HCT116 (cell line): ENCODE data around the gene NFATC3. TPM values are rescaled to one million over a fixed set of nuclear protein-coding genes. Genes with fewer than 3 reads are reported as not detected.

Experiments
- ATAC-seq: fragments of 200-7000 bp; cut with Tn5 transposase; 2 replicates; pipeline ENCODE4 v1.9.1; 2020; ENCODE audit warnings: mild to moderate bottlenecking, moderate library complexity
- BruUV-seq: library from RNA; stranded (reverse); fragments of 400-500 nt; replicated peaks from 2 replicates; lab custom pipeline; 2021; lab: Mats Ljungman, UMichigan
- CTCF ChIA-PET: fragments of 300-600 bp; sonication (Branson Sonifier 250); formaldehyde crosslinking; loops from one replicate; lab custom pipeline; 2021; ENCODE audit warnings: antibody characterized with exemption; lab: Charles Lee
- POLR2A ChIA-PET: fragments of 300-600, 350-600 bp; sonication (Branson Sonifier 250); formaldehyde crosslinking; loops from one replicate; lab custom pipeline; 2021; ENCODE audit warnings: antibody characterized with exemption; lab: Charles Lee
- RAD21 ChIA-PET, 2 experiments: fragments of 300-600 bp; sonication (Branson Sonifier 250); formaldehyde crosslinking; loops; one replicate each; lab custom pipeline; 2023; ENCODE audit warnings: low total read pairs in 2 of 2; ENCODE audit not compliant: uncharacterized antibody in 2 of 2, unreplicated experiment in 2 of 2, low non-redundant PET in 1 of 2; lab: Charles Lee
- DNase-seq: peaks from one replicate; pipeline ENCODE4 v3.0.0-alpha.2; 2010; ENCODE audit warnings: low read depth, low spot score
- H2AFZ ChIP-seq: fragments of 200-600 bp; shearing (Covaris generic), sonication (generic); 2 replicates; pipeline ENCODE4 v1.6.1; 2017; ENCODE audit warnings: low read depth, mixed run types, mixed read lengths, antibody characterized with exemption, low read length; ENCODE audit not compliant: poor library complexity, severe bottlenecking
- H3K27ac ChIP-seq: 2 replicates; pipeline ENCODE4 v1.5.1; 2012; ENCODE audit warnings: low read depth, low read length
- H3K27me3 ChIP-seq: fragments of 200-600 bp; sonication (generic); 2 replicates; pipeline ENCODE4 v1.6.1; 2016; ENCODE audit warnings: mixed run types, low read length, mixed read lengths; ENCODE audit not compliant: insufficient read depth
- H3K36me3 ChIP-seq, 2 experiments: fragments of 200-500 bp in 1 of 2; fragments of 200-600 bp in 1 of 2; sonication (Bioruptor generic) in 1 of 2; sonication (generic) in 1 of 2; 2 replicates each; pipeline versions ENCODE4 v1.5.1 to v1.6.1; 2014 to 2016; ENCODE audit warnings: low read length in 2 of 2, inconsistent platforms in 1 of 2, mixed read lengths in 1 of 2, mixed run types in 1 of 2; ENCODE audit not compliant: insufficient read depth in 2 of 2, control insufficient read depth in 1 of 2
- H3K4me1 ChIP-seq, 2 experiments: fragments of 200-600 bp in 1 of 2; sonication (generic) in 1 of 2; 2 replicates each; pipeline versions ENCODE4 v1.5.1 to v1.6.1; 2012 to 2017; ENCODE audit warnings: low read length in 2 of 2, inconsistent platforms in 1 of 2, mild to moderate bottlenecking in 1 of 2, mixed read lengths in 1 of 2, mixed run types in 1 of 2, moderate library complexity in 1 of 2; ENCODE audit not compliant: insufficient read depth in 2 of 2, control insufficient read depth in 1 of 2
- H3K4me2 ChIP-seq: fragments of 200-600 bp; sonication (generic); 2 replicates; pipeline ENCODE4 v1.6.1; 2017; ENCODE audit warnings: mixed run types, low read length, mixed read lengths
- H3K4me3 ChIP-seq, 2 experiments: fragments of 200-600 bp in 1 of 2; sonication (generic) in 1 of 2; replicated peaks in 1 of 2; 2 replicates each; pipeline ENCODE4 v1.5.1; 2011 to 2016; ENCODE audit warnings: low read length in 2 of 2, control low read depth in 1 of 2, low read depth in 1 of 2, mild to moderate bottlenecking in 1 of 2, mixed read lengths in 1 of 2, mixed run types in 1 of 2
- H3K79me2 ChIP-seq: fragments of 200-600 bp; sonication (generic); 2 replicates; pipeline ENCODE4 v1.6.1; 2017; ENCODE audit warnings: mild to moderate bottlenecking, mixed run types, low read length, moderate library complexity, mixed read lengths; ENCODE audit not compliant: insufficient read depth
- H3K9ac ChIP-seq: fragments of 200-600 bp; sonication (generic); 2 replicates; pipeline ENCODE4 v1.6.1; 2016; ENCODE audit warnings: low read length, mixed read lengths
- H3K9me2 ChIP-seq: fragments of 200-600 bp; sonication (generic), shearing (Covaris generic); 2 replicates; pipeline ENCODE4 v1.6.1; 2017; ENCODE audit warnings: mixed run types, mild to moderate bottlenecking, moderate library complexity; ENCODE audit not compliant: insufficient read depth
- H3K9me3 ChIP-seq, 2 experiments: fragments of 200-500 bp in 1 of 2; fragments of 200-600 bp in 1 of 2; sonication (Bioruptor generic) in 1 of 2; sonication (generic) in 1 of 2; 2 replicates each; pipeline ENCODE4 v1.6.1; 2014 to 2017; ENCODE audit warnings: low read length in 2 of 2, mixed read lengths in 2 of 2, inconsistent platforms in 1 of 2, low read depth in 1 of 2, mild to moderate bottlenecking in 1 of 2, mixed run types in 1 of 2, moderate library complexity in 1 of 2; ENCODE audit not compliant: control insufficient read depth in 1 of 2, insufficient read depth in 1 of 2
- H4K20me1 ChIP-seq: fragments of 200-600 bp; sonication (generic), shearing (Covaris generic); 2 replicates; pipeline ENCODE4 v1.6.1; 2017; ENCODE audit warnings: mixed run types, mild to moderate bottlenecking, moderate library complexity; ENCODE audit not compliant: insufficient read depth
- ATF3 ChIP-seq: IDR thresholded peaks from 2 replicates; pipeline ENCODE4 v1.6.1; 2012
- CBX3 ChIP-seq: IDR thresholded peaks from 2 replicates; pipeline ENCODE4 v1.6.1; 2012; ENCODE audit warnings: low read depth
- CEBPB ChIP-seq: IDR thresholded peaks from 2 replicates; pipeline ENCODE4 v1.6.1; 2012; ENCODE audit warnings: low read depth
- EGR1 ChIP-seq: IDR thresholded peaks from 2 replicates; pipeline ENCODE4 v1.6.1; 2012; ENCODE audit warnings: low read depth
- EZH2 ChIP-seq: fragments of 200-600 bp; sonication (generic); IDR thresholded peaks from 2 replicates; pipeline ENCODE4 v1.6.1; 2017; ENCODE audit warnings: antibody characterized with exemption, mixed run types
- EZH2phosphoT487 ChIP-seq: fragments of 200-600 bp; IDR thresholded peaks from 2 replicates; pipeline ENCODE4 v1.6.1; 2018; ENCODE audit warnings: antibody characterized with exemption, borderline replicate concordance
- POLR2AphosphoS5 ChIP-seq: IDR thresholded peaks from 2 replicates; pipeline ENCODE4 v1.6.1; 2011; ENCODE audit warnings: mild to moderate bottlenecking, low read depth, low read length, moderate library complexity
- RAD21 ChIP-seq: IDR thresholded peaks from 2 replicates; pipeline ENCODE4 v1.6.1; 2012; ENCODE audit warnings: low read depth, mild to moderate bottlenecking
- REST ChIP-seq: IDR thresholded peaks from 2 replicates; pipeline ENCODE4 v1.6.1; 2012; ENCODE audit warnings: low read depth
- SP1 ChIP-seq: IDR thresholded peaks from 2 replicates; pipeline ENCODE4 v1.6.1; 2012; ENCODE audit warnings: low read depth
- YY1 ChIP-seq: IDR thresholded peaks from 2 replicates; pipeline ENCODE4 v1.6.1; 2011; ENCODE audit warnings: low read length, low read depth, moderate library complexity, mild to moderate bottlenecking; ENCODE audit not compliant: insufficient replicate concordance; ENCODE audit errors: extremely low read depth
- ZNF274 ChIP-seq: fragments of 200-500 bp; sonication (Bioruptor generic); IDR thresholded peaks from 2 replicates; pipeline ENCODE4 v1.6.1; 2014; ENCODE audit warnings: mild to moderate bottlenecking, low read depth, low read length, inconsistent platforms
- intact Hi-C: fragments of 100-400 bp; cut with micrococcal nuclease; formaldehyde crosslinking; loops from 2 replicates; pipeline ENCODE4 v1.10.0; 2022
- total RNA-seq: library from RNA; stranded (reverse); gene quantifications from one replicate; pipeline ENCODE4 v1.2.1, GENCODE V29; 2021; ENCODE audit not compliant: unreplicated experiment

The NFATC3 gene
- total RNA-seq, 1 experiment from 2014 or later = 25.6 TPM

- no peaks in the 10 kb centered on the region for H3K9me2 ChIP-seq
- H3K36me3 ChIP-seq = no peaks in the 10 kb centered on the region
- ATAC-seq = no peak
- no peak overlapping the region for H2AFZ ChIP-seq
- POLR2A ChIA-PET = interaction anchor here (1.7 kb wide), 1 partner anchor 18 kb away, joined by 3 read pairs; no protein-coding TSS in a partner anchor
- BruUV-seq = no TSS peak
- no peaks in the 10 kb centered on the region for H4K20me1 ChIP-seq
- no peak for DNase-seq
- no peaks in the 10 kb centered on the region for H3K79me2 ChIP-seq
- TF ChIP-seq EGR1 = no peak
- TF ChIP-seq, all 23 proteins: peak for 0
- RAD21 ChIA-PET = no interaction called here
- intact Hi-C loops = no loop called here
- Histone ChIP-seq H3K4me1 (no peaks in the 10 kb centered on the region), H3K4me3 (no peak overlapping the region), H3K4me2 (no peak overlapping the region), H3K27ac (no peak overlapping the region), H3K27me3 (no peaks in the 10 kb centered on the region), H3K9ac (no peak overlapping the region), H3K9me3 (no peaks in the 10 kb centered on the region)
- CTCF ChIA-PET = no interaction called here
These were observed 64.4 kb downstream of the NFATC3 start for GRCh38 chr16:68149596-68149995.

GRCh38 chr16:68155425-68155824 lies 70.3 kb downstream of the NFATC3 start:
- ChIA-PET CTCF (no interaction called here), POLR2A (no interaction called here), RAD21 (no interaction called here)
- H3K4me1 ChIP-seq = no peaks in the 10 kb centered on the region
- H3K79me2 ChIP-seq = no peaks in the 10 kb centered on the region
- H3K36me3 ChIP-seq = no peaks in the 10 kb centered on the region
- no peak overlapping the region for H3K4me2 ChIP-seq
- no peak overlapping the region for H3K9ac ChIP-seq
- no peak overlapping the region for H2AFZ ChIP-seq
- ATAC-seq (no peak), DNase-seq (no peak)
- BruUV-seq = no TSS peak
- no peaks in the 10 kb centered on the region for H3K9me2 ChIP-seq
- H3K27me3 ChIP-seq = no peaks in the 10 kb centered on the region
- no peaks in the 10 kb centered on the region for H4K20me1 ChIP-seq
- no peaks in the 10 kb centered on the region for H3K9me3 ChIP-seq
- H3K4me3 ChIP-seq = no peak overlapping the region
- no peak for TF ChIP-seq SP1
- TF ChIP-seq ZNF274 = no peak
- no peak for TF ChIP-seq CBX3
- intact Hi-C loops = no loop called here
- H3K27ac ChIP-seq = no peak overlapping the region

GRCh38 chr16:68162413-68162812 lies 77.2 kb downstream of the NFATC3 start:
- H3K4me2 ChIP-seq = no peak overlapping the region
- POLR2A ChIA-PET = no interaction called here
- RAD21 ChIA-PET = no interaction called here
- no peaks in the 10 kb centered on the region for H3K27me3 ChIP-seq
- H3K79me2 ChIP-seq = no peaks in the 10 kb centered on the region
- no TSS peak for BruUV-seq
- H3K9ac ChIP-seq = no peak overlapping the region
- no peak overlapping the region for H3K27ac ChIP-seq
- ATAC-seq = no peak
- H3K4me3 ChIP-seq = no peak overlapping the region
- no peaks in the 10 kb centered on the region for H4K20me1 ChIP-seq
- no peak for DNase-seq
- CTCF ChIA-PET = no interaction called here
- no peaks in the 10 kb centered on the region for H3K9me2 ChIP-seq
- intact Hi-C loops = no loop called here
- no peaks in the 10 kb centered on the region for H3K9me3 ChIP-seq
- no peak overlapping the region for H2AFZ ChIP-seq
- peaks cover 0 to 7% of the 10 kb centered on the region in 2 experiments; a peak in 1 of 4 replicates for H3K36me3 ChIP-seq
- H3K4me1 ChIP-seq = no peaks in the 10 kb centered on the region
- TF ChIP-seq ATF3 (no peak), YY1 (no peak), REST (no peak), RAD21 (no peak), CEBPB (no peak), EZH2phosphoT487 (no peak), ZNF274 (no peak), POLR2AphosphoS5 (no peak), EZH2 (no peak)
